ENCODE data around the gene INPP5D. TPM values are rescaled to one million over a fixed set of nuclear protein-coding genes. Genes with fewer than 3 reads are reported as not detected.

Gene INPP5D
- 278 TPM for total RNA-seq
- polyA plus RNA-seq = 10 to 100 TPM; 56.9 to 79.8 (median 69.0) TPM

- H3K27ac ChIP-seq (ENCODE audit: insufficient read depth, low read length, poor library complexity, severe bottlenecking) = peak within 1 kb of the TSS; percentile 85
- ATAC-seq (ENCODE audit: low read depth in 2 of 2) (peak; percentile 81 to 82), DNase-seq (peak; percentile 68 to 93 (median 82))
- peak within 1 kb of the TSS; percentile 87 to 97 (median 96) for H3K4me3 Mint-ChIP-seq
- peaks cover 5% of the 10 kb centered on the region for H3K36me3 Mint-ChIP-seq
- H3K27ac Mint-ChIP-seq = peak within 1 kb of the TSS; percentile 94 to 97 (median 96)
- H3K27me3 Mint-ChIP-seq = no peaks in the 10 kb centered on the region
- peak within 1 kb of the TSS; percentile 98 for H3K4me3 ChIP-seq (ENCODE audit: low read depth, low read length)
- H3K9me3 Mint-ChIP-seq = peaks cover 0 to 2% (median 0%) of the 10 kb centered on the region in 7 donors
- H3K4me1 Mint-ChIP-seq = peaks cover 6 to 44% (median 29%) of the 10 kb centered on the region in 4 donors
- H3K36me3 ChIP-seq (ENCODE audit: control insufficient read depth, insufficient read depth, low read length) = peaks cover 11% of the 10 kb centered on the region
- H3K27me3 ChIP-seq (ENCODE audit: control insufficient read depth, insufficient read depth, low read length) = no peaks in the 10 kb centered on the region
- H3K4me1 ChIP-seq (ENCODE audit: control insufficient read depth, insufficient read depth, low read length, poor library complexity, severe bottlenecking) = peaks cover 45% of the 10 kb centered on the region
- no peaks in the 10 kb centered on the region for H3K9me3 ChIP-seq (ENCODE audit: control insufficient read depth in 2 of 2, low read length in 2 of 2)
Observed at GRCh38 chr2:233059797-233060500, at the start of gene INPP5D. Gene INPP5D (plus strand): TSS chr2:233060342. CDS start chr2:233060479, 137 bp downstream.

DNA sequence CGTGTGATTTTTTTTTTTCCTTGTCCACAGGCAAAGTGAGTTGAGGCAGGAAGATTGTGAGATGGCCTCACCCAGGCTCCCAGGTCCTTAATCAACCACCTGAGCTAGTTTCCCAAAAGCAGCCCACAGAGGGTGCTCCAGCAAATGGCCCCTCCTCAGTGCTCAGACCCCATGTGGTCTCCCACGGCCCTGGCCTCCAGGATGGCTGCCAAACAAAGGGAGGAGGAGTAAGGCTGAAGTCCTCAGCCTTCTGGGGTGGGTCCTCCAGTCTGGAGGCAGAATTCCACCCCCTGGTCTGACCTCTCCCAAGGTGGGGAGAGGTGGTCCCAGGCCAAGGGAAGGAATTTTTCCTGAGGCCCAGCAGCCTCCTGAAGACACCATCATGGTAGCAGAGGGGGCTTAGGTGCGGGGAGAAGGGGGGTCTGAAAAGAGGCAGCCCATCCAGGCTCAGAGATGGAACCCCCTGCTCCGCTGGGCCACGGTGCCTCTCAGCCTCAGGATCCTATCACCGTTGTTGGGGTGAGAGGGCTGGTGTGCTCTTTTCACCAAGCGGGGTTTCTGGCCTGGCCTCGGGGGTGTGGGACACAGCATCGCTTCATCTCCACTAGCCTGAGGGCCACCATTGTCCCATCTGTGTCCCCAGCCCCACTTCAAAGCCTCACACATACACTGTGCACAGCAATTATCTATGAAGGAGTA is 49.4 kb upstream of the INPP5D start:
- H3K4me1 ChIP-seq (ENCODE audit: control insufficient read depth, insufficient read depth, low read length, poor library complexity, severe bottlenecking) = no peaks in the 10 kb centered on the region
- DNase-seq = no peak
- no peak for ATAC-seq (ENCODE audit: low read depth in 2 of 2)
- H3K27me3 ChIP-seq (ENCODE audit: control insufficient read depth, insufficient read depth, low read length) = no peaks in the 10 kb centered on the region
- no peaks in the 10 kb centered on the region for H3K36me3 ChIP-seq (ENCODE audit: control insufficient read depth, insufficient read depth, low read length)
- Mint-ChIP-seq H3K27ac (no peak overlapping the region), H3K4me3 (no peak overlapping the region), H3K36me3 (no peaks in the 10 kb centered on the region), H3K9me3 (peaks cover 0 to 4% (median 0%) of the 10 kb centered on the region in 7 donors), H3K27me3 (peaks cover 5% of the 10 kb centered on the region), H3K4me1 (no peaks in the 10 kb centered on the region)
- no peak overlapping the region for H3K27ac ChIP-seq (ENCODE audit: insufficient read depth, low read length, poor library complexity, severe bottlenecking)
- H3K9me3 ChIP-seq (ENCODE audit: control insufficient read depth in 2 of 2, low read length in 2 of 2) = no peaks in the 10 kb centered on the region
- no peak overlapping the region for H3K4me3 ChIP-seq (ENCODE audit: low read depth, low read length)

DNA sequence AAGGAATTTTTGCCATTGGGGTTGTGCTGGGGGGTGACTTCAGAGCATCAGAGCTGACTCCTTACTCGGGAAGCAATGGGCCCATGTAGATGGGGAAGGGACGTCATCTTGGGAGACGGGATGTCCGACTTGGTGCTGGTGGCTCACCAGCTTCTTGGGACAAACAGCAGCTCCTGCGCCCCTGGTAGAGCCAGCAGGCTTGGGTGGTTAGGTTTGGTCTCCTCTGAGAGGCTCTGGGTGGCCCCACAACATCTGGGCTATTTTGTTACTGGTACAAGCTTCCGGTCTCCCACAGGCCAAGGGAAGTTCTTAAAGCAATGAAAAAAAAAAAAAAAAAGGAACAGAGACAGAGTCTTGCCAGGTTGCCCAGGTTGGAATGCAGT is 48.9 kb upstream of the INPP5D start:
- Mint-ChIP-seq H3K9me3 (peaks cover 0 to 5% (median 0%) of the 10 kb centered on the region in 7 donors), H3K4me3 (no peak overlapping the region), H3K36me3 (no peaks in the 10 kb centered on the region), H3K4me1 (no peaks in the 10 kb centered on the region), H3K27ac (no peak overlapping the region), H3K27me3 (peaks cover 5% of the 10 kb centered on the region)
- no peaks in the 10 kb centered on the region for H3K27me3 ChIP-seq (ENCODE audit: control insufficient read depth, insufficient read depth, low read length)
- no peak overlapping the region for H3K27ac ChIP-seq (ENCODE audit: insufficient read depth, low read length, poor library complexity, severe bottlenecking)
- ATAC-seq (ENCODE audit: low read depth in 2 of 2) (no peak), DNase-seq (no peak)
- no peaks in the 10 kb centered on the region for H3K9me3 ChIP-seq (ENCODE audit: control insufficient read depth in 2 of 2, low read length in 2 of 2)
- no peaks in the 10 kb centered on the region for H3K36me3 ChIP-seq (ENCODE audit: control insufficient read depth, insufficient read depth, low read length)
- H3K4me1 ChIP-seq (ENCODE audit: control insufficient read depth, insufficient read depth, low read length, poor library complexity, severe bottlenecking) = no peaks in the 10 kb centered on the region
- no peak overlapping the region for H3K4me3 ChIP-seq (ENCODE audit: low read depth, low read length)

GRCh38 chr2:233011702-233012131 is 48.4 kb upstream of the INPP5D start:
- H3K27ac Mint-ChIP-seq = no peak overlapping the region
- H3K4me1 ChIP-seq (ENCODE audit: control insufficient read depth, insufficient read depth, low read length, poor library complexity, severe bottlenecking) = no peaks in the 10 kb centered on the region
- H3K36me3 Mint-ChIP-seq = no peaks in the 10 kb centered on the region
- H3K9me3 ChIP-seq (ENCODE audit: control insufficient read depth in 2 of 2, low read length in 2 of 2) = no peaks in the 10 kb centered on the region
- no peak overlapping the region for H3K4me3 ChIP-seq (ENCODE audit: low read depth, low read length)
- H3K4me1 Mint-ChIP-seq = no peaks in the 10 kb centered on the region
- H3K36me3 ChIP-seq (ENCODE audit: control insufficient read depth, insufficient read depth, low read length) = no peaks in the 10 kb centered on the region
- DNase-seq (no peak), ATAC-seq (ENCODE audit: low read depth in 2 of 2) (no peak)
- no peaks in the 10 kb centered on the region for H3K27me3 ChIP-seq (ENCODE audit: control insufficient read depth, insufficient read depth, low read length)
- peaks cover 0 to 6% (median 0%) of the 10 kb centered on the region in 7 donors for H3K9me3 Mint-ChIP-seq
- peaks cover 5% of the 10 kb centered on the region for H3K27me3 Mint-ChIP-seq
- H3K27ac ChIP-seq (ENCODE audit: insufficient read depth, low read length, poor library complexity, severe bottlenecking) = no peak overlapping the region
- no peak overlapping the region for H3K4me3 Mint-ChIP-seq

DNA sequence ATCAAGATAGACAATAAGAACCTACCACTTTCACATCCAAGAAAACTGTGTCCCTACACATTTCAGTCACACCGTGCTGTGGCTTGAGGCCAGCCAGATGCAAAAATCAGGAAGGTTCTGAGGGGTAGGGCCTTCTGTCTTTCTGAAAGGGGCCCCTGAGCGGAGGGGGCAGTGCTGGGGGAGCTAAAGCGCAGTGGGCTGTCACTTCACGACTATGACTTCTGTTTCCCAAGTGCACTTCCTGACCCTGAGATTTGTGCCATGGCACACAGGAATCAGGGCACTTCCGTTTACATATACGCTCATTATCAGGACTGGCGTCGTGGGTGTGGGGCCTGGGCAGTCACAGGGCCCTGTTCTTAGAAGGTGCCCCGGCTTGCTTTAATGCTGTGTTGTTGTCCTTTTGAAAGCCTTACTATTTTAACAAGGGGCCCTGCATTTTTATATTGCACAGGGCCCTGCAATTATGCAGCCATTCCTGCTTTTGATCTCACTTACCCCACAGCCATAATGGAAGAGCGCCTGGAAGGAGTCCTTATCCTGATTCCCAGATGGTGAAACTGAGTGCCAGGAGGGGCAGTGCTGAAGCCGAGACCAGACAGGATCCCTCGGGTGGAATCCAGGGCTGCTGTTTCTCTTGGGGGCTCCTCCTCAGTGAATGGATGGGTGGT is 47.7 kb upstream of the INPP5D start:
- Histone ChIP-seq H3K9me3 (ENCODE audit: control insufficient read depth in 2 of 2, low read length in 2 of 2) (no peaks in the 10 kb centered on the region), H3K4me1 (ENCODE audit: control insufficient read depth, insufficient read depth, low read length, poor library complexity, severe bottlenecking) (no peaks in the 10 kb centered on the region), H3K27ac (ENCODE audit: insufficient read depth, low read length, poor library complexity, severe bottlenecking) (no peak overlapping the region), H3K27me3 (ENCODE audit: control insufficient read depth, insufficient read depth, low read length) (no peaks in the 10 kb centered on the region), H3K4me3 (ENCODE audit: low read depth, low read length) (no peak overlapping the region), H3K36me3 (ENCODE audit: control insufficient read depth, insufficient read depth, low read length) (no peaks in the 10 kb centered on the region)
- Mint-ChIP-seq H3K36me3 (no peaks in the 10 kb centered on the region), H3K4me3 (no peak overlapping the region), H3K27ac (no peak overlapping the region), H3K9me3 (peaks cover 0 to 6% (median 2%) of the 10 kb centered on the region in 7 donors), H3K27me3 (peaks cover 5% of the 10 kb centered on the region), H3K4me1 (no peaks in the 10 kb centered on the region)
- ATAC-seq (ENCODE audit: low read depth in 2 of 2) (no peak), DNase-seq (no peak)

DNA sequence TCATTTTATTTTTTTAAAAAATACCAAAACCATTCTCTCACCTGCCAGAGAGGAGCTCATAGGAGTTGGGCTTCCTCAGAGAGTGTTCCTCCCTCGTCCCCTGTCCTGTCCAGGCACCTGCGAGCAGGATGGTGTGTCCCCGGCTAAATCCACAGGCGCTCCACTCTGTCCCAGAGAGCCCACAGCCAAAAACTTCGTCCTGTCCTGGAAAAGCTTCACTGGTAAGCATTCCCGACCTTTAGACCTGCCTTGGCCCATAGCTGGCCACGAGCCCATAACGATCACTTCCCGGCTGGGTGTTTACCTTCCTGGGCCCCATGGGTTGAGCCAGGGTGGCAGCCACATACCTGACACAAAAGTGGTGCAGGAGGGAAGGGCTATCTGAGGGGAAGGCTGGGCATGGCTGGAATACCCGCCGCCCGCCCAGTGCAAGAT is 47.1 kb upstream of the INPP5D start, which contains the start of gene NGEF:
TSS of gene NGEF (minus strand) at position 230 of the 435 bp plus-strand sequence. CDS start 38,366 bp downstream, outside the sequence.
- H3K27ac Mint-ChIP-seq = no peak within 1 kb of the TSS

GRCh38 chr2:233013650-233014049 is 46.5 kb upstream of the INPP5D start:
- Mint-ChIP-seq H3K9me3 (peaks cover 0 to 6% (median 2%) of the 10 kb centered on the region in 7 donors), H3K4me1 (no peaks in the 10 kb centered on the region), H3K27me3 (peaks cover 5% of the 10 kb centered on the region), H3K4me3 (no peak overlapping the region), H3K27ac (no peak overlapping the region), H3K36me3 (no peaks in the 10 kb centered on the region)
- DNase-seq (no peak), ATAC-seq (ENCODE audit: low read depth in 2 of 2) (no peak)
- no peak overlapping the region for H3K27ac ChIP-seq (ENCODE audit: insufficient read depth, low read length, poor library complexity, severe bottlenecking)
- no peak overlapping the region for H3K4me3 ChIP-seq (ENCODE audit: low read depth, low read length)
- no peaks in the 10 kb centered on the region for H3K4me1 ChIP-seq (ENCODE audit: control insufficient read depth, insufficient read depth, low read length, poor library complexity, severe bottlenecking)
- H3K9me3 ChIP-seq (ENCODE audit: control insufficient read depth in 2 of 2, low read length in 2 of 2) = no peaks in the 10 kb centered on the region
- H3K27me3 ChIP-seq (ENCODE audit: control insufficient read depth, insufficient read depth, low read length) = no peaks in the 10 kb centered on the region
- H3K36me3 ChIP-seq (ENCODE audit: control insufficient read depth, insufficient read depth, low read length) = no peaks in the 10 kb centered on the region

More for the DNA sequence above, 47.1 kb upstream of the INPP5D start, which contains the start of gene NGEF:
- Histone ChIP-seq H3K4me3 (ENCODE audit: low read depth, low read length) (no peak within 1 kb of the TSS), H3K9me3 (ENCODE audit: control insufficient read depth in 2 of 2, low read length in 2 of 2) (no peaks in the 10 kb centered on the region), H3K36me3 (ENCODE audit: control insufficient read depth, insufficient read depth, low read length) (no peaks in the 10 kb centered on the region), H3K27me3 (ENCODE audit: control insufficient read depth, insufficient read depth, low read length) (no peaks in the 10 kb centered on the region), H3K27ac (ENCODE audit: insufficient read depth, low read length, poor library complexity, severe bottlenecking) (no peak within 1 kb of the TSS), H3K4me1 (ENCODE audit: control insufficient read depth, insufficient read depth, low read length, poor library complexity, severe bottlenecking) (no peaks in the 10 kb centered on the region)
- peaks cover 5% of the 10 kb centered on the region for H3K27me3 Mint-ChIP-seq
- H3K9me3 Mint-ChIP-seq = peaks cover 0 to 6% (median 2%) of the 10 kb centered on the region in 7 donors
- DNase-seq (no peak), ATAC-seq (ENCODE audit: low read depth in 2 of 2) (no peak)
- no peak within 1 kb of the TSS for H3K4me3 Mint-ChIP-seq
- no peaks in the 10 kb centered on the region for H3K36me3 Mint-ChIP-seq
- no peaks in the 10 kb centered on the region for H3K4me1 Mint-ChIP-seq
